K562 (cell line): ENCODE measurements around the gene CHD2. TPM values are rescaled to one million over a fixed set of nuclear protein-coding genes. Genes with fewer than 3 reads are reported as not detected.

Experiments used
- ATF7 ChIP-seq: fragments of 450-650 bp; IDR thresholded peaks from 2 replicates; pipeline ENCODE4 v1.7.1; 2014; ENCODE audit warnings: mild to moderate bottlenecking, moderate library complexity
- CREM ChIP-seq: IDR thresholded peaks from 2 replicates; pipeline ENCODE4 v1.6.1; 2014; ENCODE audit warnings: antibody characterized with exemption, low read depth
- E2F5 ChIP-seq: sonication (generic); formaldehyde crosslinking; IDR thresholded peaks from 2 replicates; pipeline ENCODE4 v1.8.0; 2022; ENCODE audit warnings: mild to moderate bottlenecking, missing genetic modification reagents
- E2F6 ChIP-seq, 2 experiments: IDR thresholded peaks; 2 replicates each; pipeline ENCODE4 v1.6.1; 2011; ENCODE audit warnings: borderline replicate concordance in 1 of 2, control low read depth in 1 of 2, low read depth in 1 of 2, low read length in 1 of 2, mild to moderate bottlenecking in 1 of 2, mixed read lengths in 1 of 2, moderate library complexity in 1 of 2; ENCODE audit not compliant: insufficient read depth in 1 of 2, insufficient read length in 1 of 2, poor library complexity in 1 of 2, severe bottlenecking in 1 of 2; ENCODE audit errors: extremely low read depth in 1 of 2
- HDAC3 ChIP-seq: fragments of 450-650 bp; IDR thresholded peaks from 2 replicates; pipeline ENCODE4 v1.6.1; 2018; ENCODE audit warnings: borderline replicate concordance, mild to moderate bottlenecking, moderate library complexity; ENCODE audit not compliant: partially characterized antibody
- MNT ChIP-seq, 2 experiments: fragments of 450-650 bp; conservative IDR thresholded peaks; 2 replicates each; pipeline ENCODE4 v1.6.1; 2017; ENCODE audit warnings: mild to moderate bottlenecking in 2 of 2, moderate library complexity in 2 of 2
- NKRF ChIP-seq: fragments of 450-650 bp; IDR thresholded peaks from 2 replicates; pipeline ENCODE4 v1.6.1; 2016; ENCODE audit warnings: borderline replicate concordance
- PATZ1 ChIP-seq: fragments of 250-450 bp; sonication (Bioruptor Pico); IDR thresholded peaks from 2 replicates; pipeline ENCODE4 v1.5.0; 2020; ENCODE audit warnings: mild to moderate bottlenecking, borderline replicate concordance
- ZNF316 ChIP-seq: fragments of 450-650 bp; IDR thresholded peaks from 2 replicates; pipeline ENCODE4 v1.6.1; 2016
- polyA plus RNA-seq, 8 experiments: library from polyadenylated mRNA; depleted of rRNA in 4 of 8; stranded (reverse) in 5 of 8; unstranded in 3 of 8; fragments of >200 nt; fragmentation: Nextera tagmentation in 2 of 8; fragmentation: Illumina TruSeq in 1 of 8; extraction: Ambion mirVana in 2 of 8; extraction: Trizol in 1 of 8; gene quantifications; 2 replicates each; pipeline versions ENCODE4 v1.2.1 to v1.2.3, GENCODE V29; 2011 to 2014; ENCODE audit warnings: inconsistent platforms in 1 of 8, missing spikeins in 1 of 8
- total RNA-seq, 7 experiments: library from RNA; depleted of rRNA in 6 of 7; stranded (reverse); fragments of >200 nt in 6 of 7; fragmentation: Illumina TruSeq in 2 of 7; extraction: Trizol in 2 of 7; gene quantifications; 2 replicates each; pipeline versions ENCODE4 v1.2.1 to v1.2.3, GENCODE V29; 2011 to 2021; ENCODE audit warnings: low replicate concordance in 1 of 7

Gene CHD2
- total and polyA plus RNA-seq, 9 of the 15 experiments (the other 6 are each of a cell fraction or from before 2014, with no cell fraction given) = 38.9 to 70.8 (median 56.2) TPM

- no peak for TF ChIP-seq E2F5
- no peak for TF ChIP-seq NKRF
- TF ChIP-seq HDAC3 = no peak
- TF ChIP-seq PATZ1 (CRISPR knock-in tag) = no peak
- peak in 1 of 2 experiments; percentile 30; a peak in 1 of 4 replicates for TF ChIP-seq MNT (conservative IDR thresholded peaks at IDR 0.05)
- TF ChIP-seq ZNF316 = peak; percentile 54
- TF ChIP-seq CREM = 0 out of 2 replicates have a peak, but pooled peaks have one; percentile 6
- TF ChIP-seq E2F6 (IDR thresholded peaks at IDR 0.05; ENCODE audit: borderline replicate concordance in 1 of 2, extremely low read depth in 1 of 2, insufficient read depth in 1 of 2, insufficient read length in 1 of 2, low read depth in 1 of 2, low read length in 1 of 2, poor library complexity in 1 of 2, severe bottlenecking in 1 of 2) = peak in 1 of 2 experiments; percentile 48
- TF ChIP-seq ATF7 = 0 out of 2 replicates have a peak, but pooled peaks have one; percentile 20
These were observed 137.1 kb downstream of the CHD2 start (continued) for GRCh38 chr15:93036951-93037819.
